Measurements from ENCODE around the gene GCHFR. TPM values are rescaled to one million over a fixed set of nuclear protein-coding genes. Genes with fewer than 3 reads are reported as not detected.

Gene GCHFR
- total and polyA plus RNA-seq, 4 donors, result 50.5 to 229 (median 119) TPM

GRCh38 chr15:40743485-40743901 lies 20.4 kb upstream of the GCHFR start:
- Histone ChIP-seq H3K9ac (ENCODE audit: low read depth in 1 of 2, low read length in 2 of 2) (no peak overlapping the region), H3K4me1 (ENCODE audit: control insufficient read depth in 4 of 4, insufficient read depth in 4 of 4, low read length in 3 of 4) (peaks cover 6 to 16% (median 12%) of the 10 kb centered on the region in 4 donors), H3K4me3 (ENCODE audit: low read depth in 1 of 3, low read length in 3 of 3) (no peak overlapping the region), H3K27me3 (ENCODE audit: control insufficient read depth in 4 of 4, insufficient read depth in 4 of 4, low read length in 3 of 4) (no peaks in the 10 kb centered on the region), H3K9me3 (ENCODE audit: control insufficient read depth in 4 of 4, low read length in 3 of 4) (no peaks in the 10 kb centered on the region), H3K27ac (ENCODE audit: low read depth in 1 of 2, low read length in 2 of 2) (peak overlapping the region; percentile 42 to 43), H3K36me3 (ENCODE audit: control insufficient read depth in 4 of 4, insufficient read depth in 3 of 4, low read depth in 1 of 4, low read length in 3 of 4) (peaks cover 3 to 59% (median 32%) of the 10 kb centered on the region in 4 donors)
- DNase-seq (ENCODE audit: low spot score), result no peak
- TF ChIP-seq YY1 (IDR thresholded peaks at IDR 0.05) (no peak), HNF4A (conservative IDR thresholded peaks at IDR 0.05) (peak; percentile 65 to 78), RXRA (IDR thresholded peaks at IDR 0.05) (peak in 1 of 2 donors; percentile 61)
- WGBS, result 50% methylated on average over 2 of the region's 2 CpGs

DNA sequence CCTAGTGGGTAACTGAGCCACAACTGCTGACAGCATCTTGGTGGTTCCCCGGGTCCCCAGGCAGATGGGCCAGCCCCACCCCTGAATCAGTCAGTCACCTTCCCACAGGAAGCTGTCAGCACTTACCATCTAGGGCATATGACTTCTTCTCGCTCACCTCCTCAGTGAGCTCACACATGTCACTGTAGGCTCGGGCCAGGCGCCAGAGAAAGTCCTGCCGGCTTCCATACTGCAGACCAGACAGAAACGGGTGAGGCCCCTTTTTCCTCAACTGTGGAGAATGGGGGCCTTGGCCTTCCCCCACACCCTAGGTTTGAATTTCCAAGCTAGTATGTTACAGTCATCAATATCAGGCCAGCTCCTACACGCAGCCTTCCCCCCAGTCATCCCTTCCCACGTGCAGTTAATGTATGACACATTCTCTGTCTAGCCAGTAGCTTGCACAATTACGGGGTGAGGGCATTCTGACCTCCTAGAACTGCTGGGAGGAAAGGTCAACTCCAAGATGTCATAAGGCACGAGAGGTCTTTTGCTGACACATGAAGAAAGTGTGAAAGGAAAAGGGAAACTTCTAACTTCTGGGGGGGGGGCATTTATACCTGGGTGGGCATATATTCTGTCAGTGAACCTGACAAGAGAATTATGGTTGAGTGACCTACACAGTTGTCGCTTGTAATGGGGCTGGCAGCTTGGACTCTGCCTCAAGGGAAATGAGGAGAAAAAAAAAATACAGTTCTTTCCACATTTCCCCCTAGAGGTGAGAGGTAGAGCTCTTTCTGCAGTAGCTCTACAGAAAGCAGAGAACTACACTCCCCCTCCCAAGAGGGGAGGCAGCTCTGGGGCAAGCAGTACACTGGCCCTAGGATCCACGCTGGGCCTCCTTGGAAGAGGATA lies 19.7 kb upstream of the GCHFR start:
- H3K27me3 ChIP-seq (ENCODE audit: control insufficient read depth in 4 of 4, insufficient read depth in 4 of 4, low read length in 3 of 4), result no peaks in the 10 kb centered on the region
- no peaks in the 10 kb centered on the region for H3K9me3 ChIP-seq (ENCODE audit: control insufficient read depth in 4 of 4, low read length in 3 of 4)
- no peak overlapping the region for H3K9ac ChIP-seq (ENCODE audit: low read depth in 1 of 2, low read length in 2 of 2)
- H3K27ac ChIP-seq (ENCODE audit: low read depth in 1 of 2, low read length in 2 of 2), result peak overlapping the region; percentile 42 to 43
- peak; percentile 50 for DNase-seq (ENCODE audit: low spot score)
- no peak for TF ChIP-seq FOXA1 (IDR thresholded peaks at IDR 0.05)
- TF ChIP-seq, protein P1, sequence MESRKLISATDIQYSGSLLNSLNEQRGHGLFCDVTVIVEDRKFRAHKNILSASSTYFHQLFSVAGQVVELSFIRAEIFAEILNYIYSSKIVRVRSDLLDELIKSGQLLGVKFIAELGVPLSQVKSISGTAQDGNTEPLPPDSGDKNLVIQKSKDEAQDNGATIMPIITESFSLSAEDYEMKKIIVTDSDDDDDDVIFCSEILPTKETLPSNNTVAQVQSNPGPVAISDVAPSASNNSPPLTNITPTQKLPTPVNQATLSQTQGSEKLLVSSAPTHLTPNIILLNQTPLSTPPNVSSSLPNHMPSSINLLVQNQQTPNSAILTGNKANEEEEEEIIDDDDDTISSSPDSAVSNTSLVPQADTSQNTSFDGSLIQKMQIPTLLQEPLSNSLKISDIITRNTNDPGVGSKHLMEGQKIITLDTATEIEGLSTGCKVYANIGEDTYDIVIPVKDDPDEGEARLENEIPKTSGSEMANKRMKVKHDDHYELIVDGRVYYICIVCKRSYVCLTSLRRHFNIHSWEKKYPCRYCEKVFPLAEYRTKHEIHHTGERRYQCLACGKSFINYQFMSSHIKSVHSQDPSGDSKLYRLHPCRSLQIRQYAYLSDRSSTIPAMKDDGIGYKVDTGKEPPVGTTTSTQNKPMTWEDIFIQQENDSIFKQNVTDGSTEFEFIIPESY (IDR thresholded peaks at IDR 0.05), result peak; percentile 48
- TF ChIP-seq NR2F2 (IDR thresholded peaks at IDR 0.05), result peak; percentile 73
- peak in 1 of 2 donors; percentile 10 for TF ChIP-seq RAD21 (IDR thresholded peaks at IDR 0.05)
- peak; percentile 72 to 81 for TF ChIP-seq JUND (IDR thresholded peaks at IDR 0.05)
- TF ChIP-seq EGR1 (IDR thresholded peaks at IDR 0.05; ENCODE audit: low read depth in 2 of 2), result no peak
- peak; percentile 52 for TF ChIP-seq MAX (IDR thresholded peaks at IDR 0.05)
- no peak for TF ChIP-seq GABPA (IDR thresholded peaks at IDR 0.05 in 1 of 2, conservative IDR thresholded peaks at IDR 0.05 in 1 of 2)
- no peak for TF ChIP-seq CTCF (IDR thresholded peaks at IDR 0.05; ENCODE audit: low read depth, low read length, missing input control)
- peak; percentile 35 for TF ChIP-seq YY1 (IDR thresholded peaks at IDR 0.05)
- TF ChIP-seq HNF4A (conservative IDR thresholded peaks at IDR 0.05), result peak; percentile 67 to 77
- TF ChIP-seq RXRA (IDR thresholded peaks at IDR 0.05), result peak; percentile 85 to 91
- TF ChIP-seq SP1 (IDR thresholded peaks at IDR 0.05), result peak; percentile 14
- no peak for TF ChIP-seq TAF1 (conservative IDR thresholded peaks at IDR 0.05)
- TF ChIP-seq REST (IDR thresholded peaks at IDR 0.05), result no peak
- TF ChIP-seq FOXA2 (IDR thresholded peaks at IDR 0.05), result no peak
- TF ChIP-seq ATF3 (IDR thresholded peaks at IDR 0.05), result no peak
- TF ChIP-seq HNF4G (IDR thresholded peaks at IDR 0.05), result peak; percentile 11
- H3K4me3 ChIP-seq (ENCODE audit: low read depth in 1 of 3, low read length in 3 of 3), result no peak overlapping the region
- 62% methylated on average over 12 of the region's 12 CpGs for WGBS
- peaks cover 3 to 52% (median 27%) of the 10 kb centered on the region in 4 donors for H3K36me3 ChIP-seq (ENCODE audit: control insufficient read depth in 4 of 4, insufficient read depth in 3 of 4, low read depth in 1 of 4, low read length in 3 of 4)
- H3K4me1 ChIP-seq (ENCODE audit: control insufficient read depth in 4 of 4, insufficient read depth in 4 of 4, low read length in 3 of 4), result peaks cover 6 to 16% (median 12%) of the 10 kb centered on the region in 4 donors
